Duodenal mucosa (tissue), 2 donors: Measurements from ENCODE around the gene IL12RB2.

ENCODE experiments used
- H3K27ac ChIP-seq: one replicate; pipeline ENCODE4 v1.7.0; 2013; ENCODE audit warnings: low read depth, low read length
- H3K27me3 ChIP-seq, 2 donors: one replicate each; pipeline ENCODE4 v1.7.0; 2013; ENCODE audit warnings: low read length in 2 of 2, control low read depth in 1 of 2; ENCODE audit not compliant: insufficient read depth in 2 of 2, control insufficient read depth in 1 of 2
- H3K36me3 ChIP-seq, 2 donors: one replicate each; pipeline ENCODE4 v1.7.0; 2013; ENCODE audit warnings: low read length in 2 of 2, control low read depth in 1 of 2; ENCODE audit not compliant: insufficient read depth in 2 of 2, control insufficient read depth in 1 of 2
- H3K4me1 ChIP-seq, 2 donors: one replicate each; pipeline ENCODE4 v1.7.0; 2013; ENCODE audit warnings: low read length in 2 of 2, control low read depth in 1 of 2; ENCODE audit not compliant: insufficient read depth in 2 of 2, control insufficient read depth in 1 of 2
- H3K4me3 ChIP-seq, 2 donors: one replicate each; pipeline ENCODE4 v1.7.0; 2013; ENCODE audit warnings: low read length in 2 of 2, low read depth in 1 of 2
- H3K9ac ChIP-seq, 2 donors: one replicate each; pipeline ENCODE4 v1.7.0; 2013; ENCODE audit warnings: low read length in 2 of 2, low read depth in 1 of 2
- H3K9me3 ChIP-seq, 2 donors: one replicate each; pipeline ENCODE4 v1.7.0; 2013; ENCODE audit warnings: low read length in 2 of 2, control low read depth in 1 of 2; ENCODE audit not compliant: control insufficient read depth in 1 of 2

Gene IL12RB2

GRCh38 chr1:67371681-67372080, 64.0 kb downstream of the IL12RB2 start:
- H3K4me1 ChIP-seq = no peaks in the 10 kb centered on the region
- H3K27ac ChIP-seq = no peak overlapping the region
- H3K36me3 ChIP-seq = no peaks in the 10 kb centered on the region
- no peak overlapping the region for H3K9ac ChIP-seq
- no peaks in the 10 kb centered on the region for H3K9me3 ChIP-seq
- no peaks in the 10 kb centered on the region for H3K27me3 ChIP-seq
- H3K4me3 ChIP-seq = no peak overlapping the region

DNA sequence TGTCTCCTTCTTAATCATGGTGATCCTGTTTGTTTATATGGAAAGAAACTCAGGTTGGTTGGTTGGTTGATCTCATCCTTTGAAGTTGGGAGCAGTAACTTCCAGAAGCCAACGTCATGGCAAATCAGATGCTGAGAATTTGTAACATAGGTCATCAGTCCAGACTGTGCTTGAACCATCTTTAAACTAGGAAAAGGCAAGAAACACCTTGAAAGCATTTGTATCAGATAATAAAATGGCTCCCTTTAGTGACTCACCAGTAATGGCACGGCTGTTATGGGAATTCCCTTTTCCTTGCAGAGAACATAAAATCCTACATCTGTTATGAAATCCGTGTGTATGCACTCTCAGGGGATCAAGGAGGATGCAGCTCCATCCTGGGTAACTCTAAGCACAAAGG, 64.5 kb downstream of the IL12RB2 start:
- no peaks in the 10 kb centered on the region for H3K27me3 ChIP-seq
- H3K4me3 ChIP-seq = no peak overlapping the region
- H3K9ac ChIP-seq = no peak overlapping the region
- no peaks in the 10 kb centered on the region for H3K4me1 ChIP-seq
- no peak overlapping the region for H3K27ac ChIP-seq
- H3K36me3 ChIP-seq = no peaks in the 10 kb centered on the region
- no peaks in the 10 kb centered on the region for H3K9me3 ChIP-seq

- no peaks in the 10 kb centered on the region for H3K9me3 ChIP-seq
- no peaks in the 10 kb centered on the region for H3K36me3 ChIP-seq
- no peaks in the 10 kb centered on the region for H3K4me1 ChIP-seq
- H3K27me3 ChIP-seq = no peaks in the 10 kb centered on the region
- no peak overlapping the region for H3K9ac ChIP-seq
- H3K27ac ChIP-seq = no peak overlapping the region
- H3K4me3 ChIP-seq = no peak overlapping the region
Measured at GRCh38 chr1:67372898-67373297, 65.2 kb downstream of the IL12RB2 start.

DNA sequence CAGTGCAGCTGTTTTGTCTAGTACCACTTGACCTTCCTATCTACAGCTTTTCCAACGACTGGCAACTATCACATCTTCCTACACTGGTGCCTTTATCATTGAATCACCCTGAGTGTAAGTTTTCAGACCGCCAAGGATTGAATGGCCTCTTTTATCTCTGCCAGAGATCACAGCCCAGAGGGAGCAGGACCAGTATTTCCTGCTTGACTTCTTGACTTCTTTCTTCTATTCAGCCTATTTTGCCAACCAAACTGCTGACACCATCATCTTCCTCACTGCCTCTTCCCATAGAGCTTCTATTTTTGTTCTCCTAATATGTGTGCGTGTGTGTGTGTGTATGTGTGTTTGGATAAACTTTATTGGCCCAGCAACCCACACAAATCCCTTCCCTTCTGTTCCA, 68.7 kb downstream of the IL12RB2 start:
- no peaks in the 10 kb centered on the region for H3K36me3 ChIP-seq
- H3K27ac ChIP-seq = no peak overlapping the region
- H3K4me3 ChIP-seq = no peak overlapping the region
- no peaks in the 10 kb centered on the region for H3K27me3 ChIP-seq
- H3K4me1 ChIP-seq = no peaks in the 10 kb centered on the region
- no peaks in the 10 kb centered on the region for H3K9me3 ChIP-seq
- H3K9ac ChIP-seq = no peak overlapping the region

DNA sequence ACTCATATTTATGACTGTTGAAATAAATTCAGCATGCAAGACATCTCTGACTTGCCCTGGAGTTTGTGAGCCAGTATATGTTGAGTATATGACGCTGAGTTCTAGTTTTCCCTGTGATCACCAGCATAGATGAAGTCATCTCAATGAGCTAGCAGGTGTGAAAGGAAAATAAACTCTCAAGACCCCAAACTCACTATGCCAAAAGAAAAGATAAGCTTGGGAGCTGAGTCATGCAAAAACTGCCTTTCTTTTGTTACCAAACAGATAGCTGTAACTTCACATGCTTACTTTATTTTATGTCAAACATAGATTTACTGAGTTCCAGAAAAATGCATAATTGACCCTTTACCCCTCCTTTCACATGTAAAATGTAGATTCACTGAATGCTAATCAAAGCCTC, 69.6 kb downstream of the IL12RB2 start:
- H3K9ac ChIP-seq = no peak overlapping the region
- H3K9me3 ChIP-seq = no peaks in the 10 kb centered on the region
- no peak overlapping the region for H3K27ac ChIP-seq
- H3K4me1 ChIP-seq = no peaks in the 10 kb centered on the region
- H3K27me3 ChIP-seq = no peaks in the 10 kb centered on the region
- H3K36me3 ChIP-seq = no peaks in the 10 kb centered on the region
- no peak overlapping the region for H3K4me3 ChIP-seq

- Histone ChIP-seq H3K9ac (no peak overlapping the region), H3K27me3 (no peaks in the 10 kb centered on the region), H3K4me1 (no peaks in the 10 kb centered on the region), H3K4me3 (no peak overlapping the region), H3K27ac (no peak overlapping the region), H3K36me3 (no peaks in the 10 kb centered on the region), H3K9me3 (peaks cover 5 to 10% of the 10 kb centered on the region in 2 donors)
Measured at GRCh38 chr1:67381154-67381553, 73.5 kb downstream of the IL12RB2 start.

GRCh38 chr1:67382292-67382691, 74.6 kb downstream of the IL12RB2 start:
- peaks cover 5 to 10% of the 10 kb centered on the region in 2 donors for H3K9me3 ChIP-seq
- no peak overlapping the region for H3K4me3 ChIP-seq
- no peaks in the 10 kb centered on the region for H3K4me1 ChIP-seq
- no peaks in the 10 kb centered on the region for H3K27me3 ChIP-seq
- no peak overlapping the region for H3K9ac ChIP-seq
- H3K27ac ChIP-seq = no peak overlapping the region
- no peaks in the 10 kb centered on the region for H3K36me3 ChIP-seq

DNA sequence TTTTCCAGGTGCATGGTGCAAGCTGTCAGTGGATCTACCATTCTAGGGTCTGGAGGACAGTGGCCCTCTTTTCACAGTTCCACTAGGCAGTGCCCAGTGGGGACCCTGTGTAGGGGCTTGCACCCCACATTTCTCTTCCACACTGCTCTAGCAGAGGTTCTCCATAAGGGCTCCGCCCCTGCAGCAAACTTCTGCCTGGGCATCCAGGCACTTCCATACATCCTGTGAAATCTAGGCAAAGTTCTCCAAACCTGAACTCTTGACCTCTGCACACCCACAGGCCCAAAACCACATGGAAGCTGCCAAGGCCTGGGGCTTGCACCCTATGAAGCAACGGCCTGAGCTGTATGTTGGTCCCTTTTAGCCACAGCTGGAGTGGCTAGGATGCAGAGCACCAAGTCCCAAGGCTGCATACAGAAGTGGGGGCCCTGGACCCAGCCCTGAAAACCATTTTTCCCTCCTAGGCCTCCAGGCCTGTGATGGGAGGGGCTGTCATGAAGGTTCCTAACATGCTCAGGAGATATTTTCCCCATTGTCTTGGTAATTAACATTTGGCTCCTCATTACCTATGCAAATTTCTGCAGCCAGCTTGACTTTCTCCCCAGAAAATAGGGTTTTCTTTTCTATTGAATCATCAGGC, 76.4 kb downstream of the IL12RB2 start:
- no peak overlapping the region for H3K27ac ChIP-seq

GRCh38 chr1:67390041-67390887, 82.6 kb downstream of the IL12RB2 start:
- no peak overlapping the region for H3K9ac ChIP-seq
- no peaks in the 10 kb centered on the region for H3K4me1 ChIP-seq
- H3K27ac ChIP-seq = no peak overlapping the region
- H3K9me3 ChIP-seq = no peaks in the 10 kb centered on the region
- H3K4me3 ChIP-seq = no peak overlapping the region
- H3K36me3 ChIP-seq = no peaks in the 10 kb centered on the region
- H3K27me3 ChIP-seq = no peaks in the 10 kb centered on the region

More for the DNA sequence above, 76.4 kb downstream of the IL12RB2 start:
- Histone ChIP-seq H3K9ac (no peak overlapping the region), H3K9me3 (peaks cover 5 to 10% of the 10 kb centered on the region in 2 donors), H3K4me1 (no peaks in the 10 kb centered on the region), H3K36me3 (no peaks in the 10 kb centered on the region), H3K4me3 (no peak overlapping the region), H3K27me3 (no peaks in the 10 kb centered on the region)

DNA sequence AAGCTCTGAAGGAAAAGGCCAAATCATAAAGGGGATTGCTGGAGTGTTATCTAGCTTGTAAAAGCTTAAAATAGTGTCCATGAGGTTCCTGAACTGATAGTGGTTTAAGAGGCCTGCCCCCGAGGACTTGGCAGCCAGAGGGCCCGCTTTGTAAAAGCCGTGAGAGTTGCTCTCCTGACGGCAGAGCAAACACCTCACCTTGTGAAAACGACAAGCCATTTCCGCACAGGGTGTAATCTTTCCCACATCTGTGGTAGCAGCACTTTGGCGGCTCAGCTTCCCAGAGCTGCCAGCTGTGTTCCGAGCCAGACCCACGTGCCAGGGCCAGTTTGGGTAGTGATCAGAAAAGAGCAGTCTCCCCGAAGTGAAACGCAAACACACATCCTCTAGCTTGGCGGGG, 85.6 kb downstream of the IL12RB2 start:
- Histone ChIP-seq H3K27me3 (no peaks in the 10 kb centered on the region), H3K36me3 (no peaks in the 10 kb centered on the region), H3K9ac (no peak overlapping the region), H3K4me1 (no peaks in the 10 kb centered on the region), H3K27ac (no peak overlapping the region), H3K9me3 (no peaks in the 10 kb centered on the region), H3K4me3 (no peak overlapping the region)
